AG04450 (cell line): Measurements from ENCODE around the gene VSIG4. TPM values are rescaled to one million over a fixed set of nuclear protein-coding genes. Genes with fewer than 3 reads are reported as not detected.

Source experiments
- CTCF ChIA-PET: fragments of 300-600, 350-600 bp; formaldehyde crosslinking; extraction: SDS; loops from one replicate; lab custom pipeline; 2022; ENCODE audit warnings: antibody characterized with exemption, inconsistent platforms; lab: Charles Lee
- POLR2A ChIA-PET: fragments of 350-600 bp; formaldehyde crosslinking; extraction: SDS; loops from one replicate; lab custom pipeline; 2021; ENCODE audit warnings: antibody characterized with exemption, inconsistent platforms; lab: Yijun Ruan, JAX
- DNase-seq: peaks from one replicate; pipeline ENCODE4 v3.0.0-alpha.2; 2011; ENCODE audit warnings: low read depth, low spot score
- H3K27ac ChIP-seq: one replicate; pipeline ENCODE4 v1.5.1; 2012; ENCODE audit warnings: low read depth, low read length, control low read depth
- H3K27me3 ChIP-seq: one replicate; pipeline ENCODE4 v1.6.0; 2012; ENCODE audit warnings: low read length; ENCODE audit not compliant: control insufficient read depth, insufficient read depth
- H3K4me3 ChIP-seq: 2 replicates; pipeline ENCODE4 v1.5.1; 2011; ENCODE audit warnings: mild to moderate bottlenecking, low read depth, low read length, control low read depth
- H3K9me3 ChIP-seq: 2 replicates; pipeline ENCODE4 v1.5.1; 2012; ENCODE audit warnings: low read length; ENCODE audit not compliant: control insufficient read depth, insufficient read depth
- polyA minus RNA-seq: library from RNA; depleted of rRNA, polyadenylated mRNA; stranded (reverse); fragments of >200 nt; gene quantifications from 2 replicates; pipeline ENCODE4 v1.2.3, GENCODE V29; 2011; rRNA and poly(A)+ RNA removed
- polyA plus RNA-seq: library from polyadenylated mRNA; depleted of rRNA; stranded (reverse); fragments of >200 nt; gene quantifications from 2 replicates; pipeline ENCODE4 v1.2.3, GENCODE V29; 2011; rRNA removed
- TF ChIP-seq, protein P1 (sequence below): IDR thresholded peaks from 2 replicates; pipeline ENCODE4 v1.5.1; 2011; ENCODE audit warnings: low read depth, low read length, control low read depth, inconsistent platforms

Gene VSIG4, protein sequence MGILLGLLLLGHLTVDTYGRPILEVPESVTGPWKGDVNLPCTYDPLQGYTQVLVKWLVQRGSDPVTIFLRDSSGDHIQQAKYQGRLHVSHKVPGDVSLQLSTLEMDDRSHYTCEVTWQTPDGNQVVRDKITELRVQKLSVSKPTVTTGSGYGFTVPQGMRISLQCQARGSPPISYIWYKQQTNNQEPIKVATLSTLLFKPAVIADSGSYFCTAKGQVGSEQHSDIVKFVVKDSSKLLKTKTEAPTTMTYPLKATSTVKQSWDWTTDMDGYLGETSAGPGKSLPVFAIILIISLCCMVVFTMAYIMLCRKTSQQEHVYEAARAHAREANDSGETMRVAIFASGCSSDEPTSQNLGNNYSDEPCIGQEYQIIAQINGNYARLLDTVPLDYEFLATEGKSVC
- polyA plus RNA-seq (not detected in 2 replicates), polyA minus RNA-seq (not detected in 2 replicates)

DNA sequence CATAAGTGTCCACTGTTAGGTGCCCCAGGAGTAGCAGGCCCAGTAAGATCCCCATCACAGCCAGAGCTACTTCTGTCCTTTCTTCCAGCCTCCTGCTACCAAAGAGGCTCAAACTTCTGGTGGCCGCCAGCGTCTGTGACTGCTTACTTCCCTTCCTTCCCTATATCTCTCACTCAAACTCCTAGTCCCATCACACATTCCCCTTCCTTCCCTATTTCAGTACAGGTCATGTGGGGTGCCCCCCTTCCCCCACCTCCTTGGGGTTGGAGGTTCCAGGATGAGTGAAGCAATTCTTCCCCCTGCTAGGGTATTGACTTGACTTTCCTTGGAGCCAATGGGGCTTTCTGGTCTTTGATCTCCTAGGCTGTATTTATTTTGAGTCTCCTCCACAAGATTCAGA lies at the start of gene VSIG4:
Gene VSIG4 (minus strand): TSS at position 137 of the 400 bp plus-strand sequence. CDS start 82 bp downstream, at position 55.
- TF ChIP-seq, protein P1, sequence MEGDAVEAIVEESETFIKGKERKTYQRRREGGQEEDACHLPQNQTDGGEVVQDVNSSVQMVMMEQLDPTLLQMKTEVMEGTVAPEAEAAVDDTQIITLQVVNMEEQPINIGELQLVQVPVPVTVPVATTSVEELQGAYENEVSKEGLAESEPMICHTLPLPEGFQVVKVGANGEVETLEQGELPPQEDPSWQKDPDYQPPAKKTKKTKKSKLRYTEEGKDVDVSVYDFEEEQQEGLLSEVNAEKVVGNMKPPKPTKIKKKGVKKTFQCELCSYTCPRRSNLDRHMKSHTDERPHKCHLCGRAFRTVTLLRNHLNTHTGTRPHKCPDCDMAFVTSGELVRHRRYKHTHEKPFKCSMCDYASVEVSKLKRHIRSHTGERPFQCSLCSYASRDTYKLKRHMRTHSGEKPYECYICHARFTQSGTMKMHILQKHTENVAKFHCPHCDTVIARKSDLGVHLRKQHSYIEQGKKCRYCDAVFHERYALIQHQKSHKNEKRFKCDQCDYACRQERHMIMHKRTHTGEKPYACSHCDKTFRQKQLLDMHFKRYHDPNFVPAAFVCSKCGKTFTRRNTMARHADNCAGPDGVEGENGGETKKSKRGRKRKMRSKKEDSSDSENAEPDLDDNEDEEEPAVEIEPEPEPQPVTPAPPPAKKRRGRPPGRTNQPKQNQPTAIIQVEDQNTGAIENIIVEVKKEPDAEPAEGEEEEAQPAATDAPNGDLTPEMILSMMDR: no peak
- H3K4me3 ChIP-seq: no peak within 1 kb of the TSS
- no peak within 1 kb of the TSS for H3K27ac ChIP-seq
- no peaks in the 10 kb centered on the region for H3K9me3 ChIP-seq
- POLR2A ChIA-PET: no interaction called here
- CTCF ChIA-PET: no interaction called here
- no peaks in the 10 kb centered on the region for H3K27me3 ChIP-seq
- no peak for DNase-seq

DNA sequence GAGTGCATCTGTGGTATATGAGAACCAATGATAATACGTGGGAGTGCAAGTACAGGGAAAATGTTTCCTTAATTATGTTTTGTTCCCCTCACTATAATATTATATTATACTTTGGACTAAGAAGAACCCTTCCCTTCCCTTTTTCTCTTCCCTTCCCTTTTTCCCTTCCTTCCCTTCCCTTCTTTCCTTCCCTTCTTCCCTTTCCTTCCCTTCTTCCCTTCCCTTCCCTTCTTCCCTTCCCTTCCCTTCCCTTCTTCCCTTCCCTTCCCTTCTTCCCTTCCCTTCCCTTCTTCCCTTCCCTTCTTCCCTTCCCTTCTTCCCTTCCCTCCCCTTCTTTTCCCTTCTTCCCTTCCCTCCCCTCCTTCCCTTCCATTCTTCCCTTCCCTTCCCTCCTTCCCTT lies 36.9 kb upstream of the VSIG4 start:
- no peak overlapping the region for H3K27ac ChIP-seq
- H3K27me3 ChIP-seq: no peaks in the 10 kb centered on the region
- CTCF ChIA-PET: no interaction called here
- TF ChIP-seq, protein P1: no peak
- no peaks in the 10 kb centered on the region for H3K9me3 ChIP-seq
- POLR2A ChIA-PET: no interaction called here
- no peak for DNase-seq
- no peak overlapping the region for H3K4me3 ChIP-seq

DNA sequence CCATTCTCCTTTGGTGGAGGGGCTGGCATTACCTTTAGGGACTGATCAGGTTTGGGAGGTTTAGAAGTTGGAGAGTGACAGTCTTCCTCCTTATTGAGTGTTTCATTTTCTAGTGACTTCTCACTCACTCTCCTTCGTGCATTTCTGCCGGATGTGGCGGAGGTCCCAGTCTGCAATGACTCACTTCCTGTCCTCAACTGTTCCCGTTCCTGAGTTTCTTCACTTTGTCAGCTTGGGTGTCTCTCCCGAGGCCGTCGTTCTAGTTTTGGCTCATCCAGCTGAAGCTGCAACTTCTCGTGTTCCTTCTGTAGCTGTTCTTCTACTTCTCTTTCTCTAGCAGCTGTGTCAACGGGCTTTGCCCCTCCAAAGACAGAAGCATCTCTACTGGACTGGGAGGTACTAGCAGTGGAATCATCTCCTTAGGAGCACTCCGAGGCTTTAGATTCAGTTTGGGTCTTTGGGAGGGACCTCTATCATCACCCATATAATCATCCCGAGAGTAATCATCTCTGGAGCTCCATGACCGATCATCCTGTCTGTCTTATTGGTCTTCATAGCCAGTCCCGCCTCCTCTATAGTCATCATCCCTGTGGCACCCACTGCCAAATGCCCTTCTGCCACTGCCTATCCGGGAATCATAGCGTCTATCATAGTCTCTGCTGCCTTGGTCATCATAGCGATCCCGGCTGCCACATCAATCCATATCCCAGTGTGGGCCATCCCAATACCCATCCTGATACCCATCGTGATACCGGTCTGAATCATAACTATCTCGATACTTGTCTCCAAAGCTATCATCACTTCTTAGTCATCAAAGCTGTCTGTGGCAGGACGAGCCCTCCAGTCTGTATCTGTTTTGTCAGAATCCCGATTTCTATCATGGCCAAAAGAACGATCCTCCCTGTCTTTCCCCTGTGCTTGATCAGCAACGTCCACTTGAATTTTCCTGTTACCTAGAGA lies 35.3 kb upstream of the VSIG4 start:
- Histone ChIP-seq H3K27ac (no peak overlapping the region), H3K4me3 (no peak overlapping the region), H3K27me3 (no peaks in the 10 kb centered on the region), H3K9me3 (no peaks in the 10 kb centered on the region)
- no peak for DNase-seq
- TF ChIP-seq, protein P1: no peak
- ChIA-PET POLR2A (no interaction called here), CTCF (no interaction called here)

DNA sequence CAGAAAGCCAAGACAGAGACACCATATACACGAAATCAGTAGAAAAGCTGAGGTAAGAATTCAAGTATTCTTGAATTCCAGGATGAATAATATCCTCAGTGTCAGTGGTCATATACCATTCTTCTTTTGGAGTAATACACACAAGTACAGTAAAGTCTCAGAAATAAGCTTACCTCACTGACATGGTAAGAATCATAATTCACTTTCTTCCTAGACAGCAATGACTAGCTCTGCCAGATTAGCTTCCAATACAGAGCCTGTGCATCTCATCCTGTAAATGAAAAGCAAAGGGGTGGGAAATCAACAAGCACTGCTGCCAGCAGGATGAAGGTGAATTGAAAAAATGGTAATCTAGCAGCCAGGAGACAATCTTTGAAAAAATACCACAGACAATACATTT lies 31.2 kb upstream of the VSIG4 start:
- Histone ChIP-seq H3K27ac (no peak overlapping the region), H3K27me3 (no peaks in the 10 kb centered on the region), H3K9me3 (no peaks in the 10 kb centered on the region), H3K4me3 (no peak overlapping the region)
- no peak for DNase-seq
- TF ChIP-seq, protein P1: no peak
- CTCF ChIA-PET: no interaction called here
- POLR2A ChIA-PET: no interaction called here
